ENCODE data around the gene RALB.

RALB gene

GRCh38 chr2:120235681-120236080 lies 17.0 kb upstream of the RALB start:
- no peak for TF ChIP-seq CTCF (IDR thresholded peaks at IDR 0.05)

DNA sequence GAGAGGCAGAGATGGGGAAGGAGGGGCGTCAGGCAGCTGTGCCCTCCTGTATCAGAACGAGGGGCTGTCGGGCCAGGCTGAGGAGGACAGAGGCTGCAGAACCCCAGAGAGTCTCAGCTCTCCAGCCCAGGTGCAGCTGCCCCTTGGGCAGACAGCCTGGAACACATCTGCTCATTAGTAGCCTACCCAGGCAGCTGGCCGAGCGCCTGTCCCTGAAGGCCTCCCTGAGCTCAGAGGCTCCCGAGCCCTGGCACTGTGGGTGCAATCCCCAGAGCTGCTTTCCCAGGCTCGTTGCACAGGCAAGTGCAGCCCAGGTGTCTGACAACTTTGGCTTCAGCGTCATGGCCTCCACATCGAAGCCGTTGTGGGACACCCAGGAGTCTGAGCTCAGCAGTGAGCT lies 16.3 kb upstream of the RALB start:
- TF ChIP-seq CTCF (IDR thresholded peaks at IDR 0.05) = no peak

DNA sequence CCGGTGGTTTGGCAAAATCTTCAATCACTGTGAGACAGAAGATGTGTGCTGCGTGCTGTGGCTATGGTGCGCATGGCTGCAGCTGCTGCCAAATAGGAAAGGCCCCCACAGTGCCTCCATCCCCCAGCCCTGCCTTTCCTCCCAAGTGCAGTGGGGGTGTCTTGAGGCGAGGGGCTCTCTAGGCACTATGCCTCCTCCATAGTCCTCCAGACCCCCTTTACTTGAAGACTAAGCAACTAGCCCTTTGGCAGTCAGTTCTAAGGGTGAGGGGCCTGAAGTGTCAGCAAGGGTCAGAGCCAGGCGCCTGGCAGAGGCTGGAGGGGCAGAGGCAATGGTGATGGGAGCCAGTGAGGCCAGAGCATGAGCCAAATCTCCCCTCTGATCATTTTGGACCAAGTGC lies 15.9 kb upstream of the RALB start:
- no peak for TF ChIP-seq CTCF (IDR thresholded peaks at IDR 0.05)

DNA sequence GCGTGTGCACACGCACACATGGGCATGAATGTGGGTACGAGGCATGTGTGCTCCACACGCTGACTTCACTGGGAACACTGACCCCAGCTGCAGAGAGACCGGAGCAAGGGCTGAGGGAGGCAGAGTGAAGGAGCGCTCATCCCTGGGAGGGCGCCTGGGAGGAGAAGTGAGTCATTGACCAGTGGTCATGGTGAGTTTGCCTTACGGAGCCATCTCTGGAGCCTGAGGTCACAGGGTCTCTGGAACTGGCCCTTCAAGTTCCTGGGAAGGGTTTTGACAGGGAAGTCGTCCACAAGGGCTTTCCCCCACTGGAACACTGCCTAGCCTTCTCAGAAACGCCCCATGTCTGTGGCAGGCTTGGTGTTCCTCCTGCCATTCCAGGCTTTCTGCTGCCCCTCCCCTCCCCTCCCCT lies 15.2 kb upstream of the RALB start:
- no peak for TF ChIP-seq CTCF (IDR thresholded peaks at IDR 0.05)

DNA sequence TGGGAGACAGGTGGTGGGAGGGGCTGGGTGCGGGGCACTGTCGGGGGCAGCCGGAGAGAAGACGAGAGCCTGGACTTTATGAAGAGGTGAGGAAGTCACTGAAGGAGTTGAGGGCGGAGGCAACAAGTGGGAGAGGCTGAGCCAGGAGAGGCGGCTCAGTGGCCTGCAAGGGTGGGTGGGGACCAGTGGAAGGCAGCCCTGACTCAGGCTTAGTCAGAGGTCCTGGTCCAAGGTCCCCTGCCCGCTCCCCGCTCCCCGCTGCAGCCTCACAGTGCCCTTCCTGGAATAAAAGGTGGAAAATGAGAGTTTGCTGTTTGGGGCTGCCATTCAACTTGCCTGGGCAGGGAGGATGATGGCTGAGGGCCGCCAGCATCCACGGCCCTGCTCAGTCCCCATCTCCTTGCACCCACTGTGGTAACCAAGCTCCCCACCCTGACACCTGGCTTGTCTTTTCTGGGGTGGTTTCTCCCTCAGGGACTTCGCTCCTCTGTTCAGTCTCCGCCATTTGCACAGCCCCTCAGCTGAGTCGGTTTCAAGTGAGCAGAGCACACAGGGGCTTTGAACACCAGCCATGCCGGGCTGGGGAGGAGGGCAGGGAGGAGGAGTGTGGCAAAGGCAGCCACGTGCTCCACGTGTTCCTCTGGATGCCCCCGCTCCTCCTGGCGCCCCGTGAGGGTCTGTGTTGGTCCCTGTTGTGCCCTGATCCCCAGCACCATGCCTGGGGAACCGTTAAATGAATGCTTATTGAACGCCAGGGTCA lies 13.7 kb upstream of the RALB start:
- no peak for TF ChIP-seq CTCF (IDR thresholded peaks at IDR 0.05)

DNA sequence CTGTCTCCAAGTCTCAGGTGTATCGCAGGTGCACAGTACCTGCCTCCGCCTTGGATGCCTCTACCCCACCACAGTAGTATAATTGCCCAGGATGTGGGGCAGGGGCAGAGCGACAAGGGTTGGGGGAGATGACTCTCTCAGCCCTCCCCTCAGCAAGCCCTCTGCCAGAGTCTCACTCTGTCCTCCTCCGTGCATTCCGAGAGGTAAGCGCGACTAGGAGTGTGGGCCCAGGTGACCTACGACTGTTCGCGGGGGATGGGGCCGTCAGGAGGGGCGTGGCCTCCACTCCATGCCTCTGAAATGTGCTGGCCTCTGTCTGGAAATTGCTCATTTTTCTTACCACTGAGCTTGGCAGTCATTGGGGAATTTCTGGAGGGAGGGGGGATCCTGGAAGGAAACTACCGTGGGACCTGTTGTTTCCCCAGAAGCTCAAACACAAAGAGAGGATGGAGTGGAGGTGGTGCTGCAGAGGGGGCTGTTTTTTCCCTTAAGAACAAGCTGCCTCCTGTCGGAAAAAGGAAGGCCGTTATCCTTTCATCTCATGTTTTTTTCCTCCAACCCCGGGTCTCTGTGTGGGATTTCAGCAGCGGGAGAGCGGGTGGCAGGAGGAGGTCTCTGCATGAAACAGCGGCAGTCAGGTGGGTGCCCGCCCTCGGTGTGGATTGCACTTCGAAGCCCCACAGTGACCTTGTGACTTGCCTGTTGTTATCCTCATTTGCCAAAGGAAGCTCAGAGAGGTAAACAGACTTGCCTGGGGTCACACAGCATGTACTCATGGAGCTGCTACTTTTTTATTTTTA lies 13.0 kb upstream of the RALB start:
- TF ChIP-seq CTCF (IDR thresholded peaks at IDR 0.05) = no peak

DNA sequence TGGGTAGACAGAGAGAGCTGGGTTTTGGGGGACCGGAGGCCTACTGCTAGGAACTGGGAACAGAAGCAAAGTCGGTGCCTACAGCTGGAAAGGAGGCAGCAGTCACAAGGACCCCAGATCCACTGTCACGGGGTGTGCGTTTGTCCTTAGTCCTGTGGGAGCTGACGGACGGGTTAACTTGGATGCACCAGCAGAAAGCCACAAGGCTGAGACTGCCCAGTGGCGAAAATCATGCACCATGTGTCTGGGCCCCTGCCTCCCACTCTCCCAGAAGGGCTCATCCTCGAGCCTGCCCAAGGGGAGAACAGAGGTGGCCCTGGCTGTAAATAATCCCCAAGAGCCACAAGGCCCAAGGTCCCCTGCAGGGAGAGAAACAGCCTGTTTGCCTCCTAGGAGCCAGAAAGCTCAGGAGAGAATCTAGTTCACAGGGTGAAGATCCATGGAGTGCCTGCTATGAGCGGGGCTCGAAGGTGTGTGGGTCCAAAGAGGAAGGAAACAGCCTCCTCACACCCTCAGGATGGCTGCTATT lies 11.7 kb upstream of the RALB start:
- no peak for TF ChIP-seq CTCF (IDR thresholded peaks at IDR 0.05)

Data from LNCAP (cell line).